Gastrocnemius medialis (tissue), 4 donors: ENCODE measurements around the gene KCNK2.

Source experiments
- POLR2A ChIP-seq, 2 donors: fragments of 450-650 bp; IDR thresholded peaks; one replicate each; pipeline ENCODE4 v1.6.1; 2017; ENCODE audit warnings: antibody characterized with exemption in 2 of 2, mild to moderate bottlenecking in 2 of 2, moderate library complexity in 2 of 2
- TF ChIP-seq, protein P1 (sequence below), 5 experiments: fragments of 450-650 bp in 3 of 5; fragments of 200-600 bp in 2 of 5; sonication (generic) in 2 of 5; IDR thresholded peaks in 4 of 5; conservative IDR thresholded peaks in 1 of 5; 1 replicate in 4 of 5; 2 replicates in 1 of 5; pipeline ENCODE4 v1.5.1; 2016 to 2019; ENCODE audit warnings: antibody characterized with exemption in 5 of 5, mild to moderate bottlenecking in 3 of 5, moderate library complexity in 3 of 5

DNA sequence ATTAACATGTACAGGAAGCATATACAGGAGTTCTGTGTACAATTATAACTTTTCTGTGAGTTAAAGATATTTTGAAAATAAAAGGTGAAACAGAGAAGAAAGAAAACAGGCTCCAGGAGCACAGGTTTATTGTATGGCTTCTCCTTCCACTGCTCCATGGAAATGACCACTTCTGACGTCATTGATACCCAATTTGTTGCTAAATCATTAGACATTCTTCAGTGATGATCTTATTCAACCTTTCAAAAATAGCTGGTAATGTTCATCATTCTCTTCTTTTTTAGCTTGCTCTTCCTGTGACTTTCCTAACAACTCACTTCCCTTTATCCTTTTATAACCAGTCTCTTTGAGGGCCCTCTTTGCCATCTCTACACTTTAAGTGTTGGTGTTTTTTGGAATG lies 77.8 kb downstream of the KCNK2 start:
- no peak for TF ChIP-seq POLR2A (IDR thresholded peaks at IDR 0.05)
- TF ChIP-seq, protein P1, sequence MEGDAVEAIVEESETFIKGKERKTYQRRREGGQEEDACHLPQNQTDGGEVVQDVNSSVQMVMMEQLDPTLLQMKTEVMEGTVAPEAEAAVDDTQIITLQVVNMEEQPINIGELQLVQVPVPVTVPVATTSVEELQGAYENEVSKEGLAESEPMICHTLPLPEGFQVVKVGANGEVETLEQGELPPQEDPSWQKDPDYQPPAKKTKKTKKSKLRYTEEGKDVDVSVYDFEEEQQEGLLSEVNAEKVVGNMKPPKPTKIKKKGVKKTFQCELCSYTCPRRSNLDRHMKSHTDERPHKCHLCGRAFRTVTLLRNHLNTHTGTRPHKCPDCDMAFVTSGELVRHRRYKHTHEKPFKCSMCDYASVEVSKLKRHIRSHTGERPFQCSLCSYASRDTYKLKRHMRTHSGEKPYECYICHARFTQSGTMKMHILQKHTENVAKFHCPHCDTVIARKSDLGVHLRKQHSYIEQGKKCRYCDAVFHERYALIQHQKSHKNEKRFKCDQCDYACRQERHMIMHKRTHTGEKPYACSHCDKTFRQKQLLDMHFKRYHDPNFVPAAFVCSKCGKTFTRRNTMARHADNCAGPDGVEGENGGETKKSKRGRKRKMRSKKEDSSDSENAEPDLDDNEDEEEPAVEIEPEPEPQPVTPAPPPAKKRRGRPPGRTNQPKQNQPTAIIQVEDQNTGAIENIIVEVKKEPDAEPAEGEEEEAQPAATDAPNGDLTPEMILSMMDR (IDR thresholded peaks at IDR 0.05 in 4 of 5, conservative IDR thresholded peaks at IDR 0.05 in 1 of 5), result no peak
